Sigmoid colon (tissue), 7 donors: ENCODE data around the gene ATP6V0A1. TPM values are rescaled to one million over a fixed set of nuclear protein-coding genes. Genes with fewer than 3 reads are reported as not detected.

ENCODE experiments used
- DNase-seq: peaks from one replicate; pipeline ENCODE4 v3.0.0-alpha.2; 2019
- H3K27ac ChIP-seq, 4 donors: fragments of 200-600 bp; sonication (generic); one replicate each; pipeline ENCODE4 v1.5.1; 2016 to 2019; ENCODE audit warnings: mild to moderate bottlenecking in 1 of 4
- H3K27me3 ChIP-seq, 3 donors: fragments of 200-600 bp; sonication (generic); one replicate each; pipeline ENCODE4 v1.5.1; 2019; ENCODE audit warnings: mild to moderate bottlenecking in 1 of 3
- H3K36me3 ChIP-seq, 4 donors: fragments of 200-600 bp; sonication (generic); one replicate each; pipeline ENCODE4 v1.5.1; 2016 to 2019
- H3K4me1 ChIP-seq, 4 donors: fragments of 200-600 bp; sonication (generic); one replicate each; pipeline ENCODE4 v1.5.1; 2017 to 2019
- H3K4me3 ChIP-seq, 4 donors: fragments of 200-600 bp; sonication (generic); one replicate each; pipeline ENCODE4 v1.5.1; 2017 to 2019; ENCODE audit warnings: mild to moderate bottlenecking in 2 of 4, moderate library complexity in 1 of 4
- H3K9me3 ChIP-seq, 4 donors: fragments of 200-600 bp in 3 of 4; sonication (generic) in 3 of 4; one replicate each; pipeline versions ENCODE4 v1.5.1 to v1.6.1; 2013 to 2019
- EP300 ChIP-seq, 4 donors: sonication (generic); formaldehyde crosslinking; IDR thresholded peaks; one replicate each; pipeline ENCODE4 v1.6.1; 2017; ENCODE audit warnings: antibody characterized with exemption in 4 of 4
- POLR2A ChIP-seq, 2 donors: fragments of 450-650 bp; IDR thresholded peaks; one replicate each; pipeline ENCODE4 v1.6.1; 2016; ENCODE audit warnings: antibody characterized with exemption in 2 of 2, mild to moderate bottlenecking in 2 of 2, moderate library complexity in 2 of 2
- POLR2AphosphoS5 ChIP-seq, 4 donors: sonication (generic); formaldehyde crosslinking; IDR thresholded peaks; one replicate each; pipeline ENCODE4 v1.6.1; 2017; ENCODE audit warnings: antibody characterized with exemption in 4 of 4
- WGBS, 2 donors: extraction: QIAGEN DNeasy Blood & Tissue Kit; methylation state at CpG; one replicate each; pipeline ENCODE4 v1.1.7; 2013; 5-methylcytosine and 5-hydroxymethylcytosine counted together
- intact Hi-C: fragments of 100-400 bp; cut with DNase I; formaldehyde crosslinking; loops from one replicate; pipeline ENCODE4 v1.15.1; 2023
- polyA plus RNA-seq, 3 donors: library from polyadenylated mRNA; stranded (reverse); fragments of 200-250 nt; gene quantifications; one replicate each; pipeline ENCODE4 v1.2.3, GENCODE V29; 2013
- total RNA-seq, 4 donors: library from RNA; depleted of rRNA; stranded (reverse); fragments of >200 nt; gene quantifications; one replicate each; pipeline ENCODE4 v1.1.0, GENCODE V29; 2016
- TF ChIP-seq, protein P1 (sequence below), 4 experiments: fragments of 450-650 bp in 3 of 4; fragments of 200-600 bp in 1 of 4; IDR thresholded peaks; one replicate each; pipeline ENCODE4 v1.5.1; 2016 to 2019; ENCODE audit warnings: antibody characterized with exemption in 4 of 4, mild to moderate bottlenecking in 3 of 4, moderate library complexity in 2 of 4
- donor health status: healthy with polysubstance abuse.
- donor health status: Bipolar disorder and iron deficiency.
- donor health status: healthy.

The ATP6V0A1 gene
- total and polyA plus RNA-seq, 7 donors: 11.6 to 96.1 (median 48.9) TPM

- Histone ChIP-seq H3K36me3 (peaks cover 4 to 24% (median 8%) of the 10 kb centered on the region in 4 donors), H3K9me3 (no peaks in the 10 kb centered on the region), H3K4me3 (no peak overlapping the region), H3K4me1 (peaks cover 0 to 75% (median 73%) of the 10 kb centered on the region in 4 donors), H3K27ac (peak overlapping the region; percentile 95 to 98 (median 98)), H3K27me3 (no peaks in the 10 kb centered on the region)
- peak; percentile 74 for DNase-seq
- WGBS, 2 donors: 11 to 36% methylated on average over 6 of the region's 6 CpGs
- TF ChIP-seq, protein P1, sequence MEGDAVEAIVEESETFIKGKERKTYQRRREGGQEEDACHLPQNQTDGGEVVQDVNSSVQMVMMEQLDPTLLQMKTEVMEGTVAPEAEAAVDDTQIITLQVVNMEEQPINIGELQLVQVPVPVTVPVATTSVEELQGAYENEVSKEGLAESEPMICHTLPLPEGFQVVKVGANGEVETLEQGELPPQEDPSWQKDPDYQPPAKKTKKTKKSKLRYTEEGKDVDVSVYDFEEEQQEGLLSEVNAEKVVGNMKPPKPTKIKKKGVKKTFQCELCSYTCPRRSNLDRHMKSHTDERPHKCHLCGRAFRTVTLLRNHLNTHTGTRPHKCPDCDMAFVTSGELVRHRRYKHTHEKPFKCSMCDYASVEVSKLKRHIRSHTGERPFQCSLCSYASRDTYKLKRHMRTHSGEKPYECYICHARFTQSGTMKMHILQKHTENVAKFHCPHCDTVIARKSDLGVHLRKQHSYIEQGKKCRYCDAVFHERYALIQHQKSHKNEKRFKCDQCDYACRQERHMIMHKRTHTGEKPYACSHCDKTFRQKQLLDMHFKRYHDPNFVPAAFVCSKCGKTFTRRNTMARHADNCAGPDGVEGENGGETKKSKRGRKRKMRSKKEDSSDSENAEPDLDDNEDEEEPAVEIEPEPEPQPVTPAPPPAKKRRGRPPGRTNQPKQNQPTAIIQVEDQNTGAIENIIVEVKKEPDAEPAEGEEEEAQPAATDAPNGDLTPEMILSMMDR (IDR thresholded peaks at IDR 0.05): no peak
- TF ChIP-seq EP300 (IDR thresholded peaks at IDR 0.05) (no peak), POLR2AphosphoS5 (IDR thresholded peaks at IDR 0.05) (peak in 1 of 4 donors; percentile 4), POLR2A (IDR thresholded peaks at IDR 0.05) (no peak)
- intact Hi-C loops: loop anchor here (2.0 to 5.0 kb wide), 2 partner anchors 98 to 197 kb away; no protein-coding TSS in a partner anchor
Measured at GRCh38 chr17:42518755-42519545, 60.3 kb downstream of the ATP6V0A1 start.

DNA sequence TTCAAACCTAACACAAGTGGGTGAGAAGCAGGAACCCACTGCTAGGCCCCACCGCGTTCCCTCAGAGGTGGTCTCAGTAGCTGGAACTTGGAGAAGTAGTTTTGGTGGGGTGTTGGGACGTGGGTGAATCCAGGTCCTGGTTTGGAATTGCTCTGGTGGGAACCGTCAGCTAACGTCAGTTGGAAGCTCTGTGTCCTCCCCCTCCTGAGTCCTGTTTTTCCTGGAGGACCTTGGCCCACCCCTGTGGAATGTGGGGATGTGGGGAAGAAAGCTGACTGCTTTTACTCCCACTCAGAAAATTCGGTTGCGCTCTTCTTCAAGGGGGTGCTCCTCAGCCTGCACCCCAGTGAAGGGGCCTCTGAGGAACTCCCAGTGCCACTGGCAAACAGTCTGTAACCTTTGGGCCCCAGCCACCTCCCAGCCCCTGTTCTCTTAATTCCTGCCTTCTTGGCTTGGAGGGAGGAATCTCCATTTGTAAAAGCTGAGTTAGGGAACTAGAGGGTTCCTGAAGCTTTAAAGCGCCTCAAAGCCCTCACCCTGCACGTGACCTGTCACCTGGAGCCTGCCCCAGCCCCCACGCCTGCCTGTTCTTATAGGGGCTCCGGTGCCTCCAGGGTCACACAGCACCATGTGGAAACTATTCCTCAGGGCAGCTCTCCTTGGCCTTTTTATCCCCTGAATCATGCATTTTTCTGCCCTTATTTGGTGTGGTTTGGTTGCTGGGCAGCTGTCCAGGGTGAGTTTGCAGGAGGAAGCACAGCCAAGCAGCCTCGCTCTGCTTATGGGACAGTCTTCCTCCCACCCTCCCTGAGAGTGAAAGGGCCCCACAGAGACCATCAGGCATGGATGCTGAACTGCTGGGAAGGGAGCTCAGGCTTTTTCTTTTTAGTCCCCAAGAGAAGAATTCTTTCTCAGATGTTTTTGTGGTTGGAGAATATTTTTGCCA lies 61.1 kb downstream of the ATP6V0A1 start:
- DNase-seq: peak; percentile 99
- intact Hi-C loops: loop anchor here (2.0 to 5.0 kb wide), 2 partner anchors 99 to 198 kb away; no protein-coding TSS in a partner anchor
- Histone ChIP-seq H3K9me3 (no peaks in the 10 kb centered on the region), H3K27ac (peak overlapping the region; percentile 95 to 98 (median 98)), H3K4me1 (peaks cover 0 to 75% (median 73%) of the 10 kb centered on the region in 4 donors), H3K4me3 (no peak overlapping the region), H3K36me3 (peaks cover 0 to 15% (median 0%) of the 10 kb centered on the region in 4 donors), H3K27me3 (no peaks in the 10 kb centered on the region)
- 20 to 53% methylated on average over 12 of the region's 12 CpGs for WGBS, 2 donors
- peak in 2 of 4 donors; percentile 59 to 72 for TF ChIP-seq EP300 (IDR thresholded peaks at IDR 0.05)
- TF ChIP-seq, protein P1 (IDR thresholded peaks at IDR 0.05): no peak
- peak; percentile 71 to 84 (median 76) for TF ChIP-seq POLR2AphosphoS5 (IDR thresholded peaks at IDR 0.05)

- Histone ChIP-seq H3K36me3 (peaks cover 0 to 13% (median 0%) of the 10 kb centered on the region in 4 donors), H3K27me3 (no peaks in the 10 kb centered on the region), H3K4me3 (no peak overlapping the region), H3K27ac (peak overlapping the region; percentile 95 to 98 (median 98)), H3K4me1 (peaks cover 0 to 75% (median 73%) of the 10 kb centered on the region in 4 donors), H3K9me3 (no peaks in the 10 kb centered on the region)
- DNase-seq: no peak
- 59 to 63% methylated on average over 9 of the region's 9 CpGs for WGBS, 2 donors
- TF ChIP-seq POLR2AphosphoS5 (IDR thresholded peaks at IDR 0.05): no peak
- no peak for TF ChIP-seq POLR2A (IDR thresholded peaks at IDR 0.05)
- TF ChIP-seq EP300 (IDR thresholded peaks at IDR 0.05): no peak
- TF ChIP-seq, protein P1 (IDR thresholded peaks at IDR 0.05): no peak
- intact Hi-C loops: no loop called here
Measured at GRCh38 chr17:42520540-42520951, 61.9 kb downstream of the ATP6V0A1 start.

GRCh38 chr17:42521036-42521435 lies 62.4 kb downstream of the ATP6V0A1 start:
- no peak overlapping the region for H3K4me3 ChIP-seq
- H3K36me3 ChIP-seq: peaks cover 0 to 10% (median 0%) of the 10 kb centered on the region in 4 donors
- peak overlapping the region; percentile 95 to 98 (median 98) for H3K27ac ChIP-seq
- intact Hi-C loops: no loop called here
- TF ChIP-seq EP300 (IDR thresholded peaks at IDR 0.05) (no peak), POLR2AphosphoS5 (IDR thresholded peaks at IDR 0.05) (no peak), POLR2A (IDR thresholded peaks at IDR 0.05) (no peak)
- TF ChIP-seq, protein P1 (IDR thresholded peaks at IDR 0.05): no peak
- DNase-seq: no peak
- peaks cover 0 to 76% (median 74%) of the 10 kb centered on the region in 4 donors for H3K4me1 ChIP-seq
- no peaks in the 10 kb centered on the region for H3K9me3 ChIP-seq
- 78 to 83% methylated on average over 8 of the region's 8 CpGs for WGBS, 2 donors
- H3K27me3 ChIP-seq: no peaks in the 10 kb centered on the region
